NCI-H2196 treated with DMSO at 0.1 percent for 48 hours (cell line): ENCODE data around the gene VAX1.
"Not testable (repeated sequence)": the region's sequence is repeated elsewhere in the genome, so short reads cannot be mapped to it uniquely, and the experiment has no call there.

Experiments
- DNase-seq: peaks from one replicate; lab custom pipeline; 2025; ENCODE audit not compliant: unreplicated experiment; lab: John Stamatoyannopoulos, UW

VAX1 gene

GRCh38 chr10:117136391-117136975 lies 1.6 kb downstream of the VAX1 start:
- DNase-seq, result no peak

- DNase-seq, result no peak
These were observed 2.5 kb downstream of the VAX1 start for GRCh38 chr10:117135480-117136140.

GRCh38 chr10:117135026-117135372 lies 3.1 kb downstream of the VAX1 start:
- no peak for DNase-seq

DNA sequence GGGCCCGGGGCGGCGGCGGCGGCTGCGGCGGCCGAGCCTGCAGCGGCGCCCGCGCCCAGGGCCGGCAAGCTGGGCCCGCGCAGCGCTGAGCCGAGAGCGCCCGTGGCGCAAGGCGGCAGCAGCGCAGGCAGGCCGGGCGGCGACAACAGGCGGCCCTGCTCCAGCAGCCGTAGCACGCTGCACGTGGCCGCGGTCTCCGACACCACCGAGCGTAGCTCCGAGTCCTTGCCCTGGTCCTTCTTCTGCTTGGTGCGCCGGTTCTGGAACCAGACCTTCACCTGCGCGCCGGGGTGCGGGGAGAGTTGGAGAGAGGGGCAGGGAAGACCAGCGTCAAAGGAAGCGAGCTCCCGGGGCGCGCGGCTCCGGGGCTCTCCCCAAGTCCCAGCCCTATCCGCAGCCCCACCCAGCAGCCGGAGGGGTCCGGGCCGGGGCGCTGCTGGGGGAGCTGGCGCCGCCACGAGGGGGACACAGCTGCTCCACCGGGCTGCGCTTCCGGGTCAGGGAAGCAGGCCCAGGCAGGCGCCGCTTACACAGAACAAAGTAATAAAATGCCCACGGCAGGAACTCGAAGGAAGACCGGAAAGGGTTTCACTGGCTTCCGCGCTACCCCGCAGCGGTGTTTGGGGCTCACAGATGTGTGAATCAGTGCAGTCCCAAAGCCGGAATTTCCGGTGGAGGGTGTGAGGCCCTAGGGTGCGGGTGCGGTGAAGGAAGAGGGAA lies 3.6 kb downstream of the VAX1 start:
- DNase-seq, result no peak

DNA sequence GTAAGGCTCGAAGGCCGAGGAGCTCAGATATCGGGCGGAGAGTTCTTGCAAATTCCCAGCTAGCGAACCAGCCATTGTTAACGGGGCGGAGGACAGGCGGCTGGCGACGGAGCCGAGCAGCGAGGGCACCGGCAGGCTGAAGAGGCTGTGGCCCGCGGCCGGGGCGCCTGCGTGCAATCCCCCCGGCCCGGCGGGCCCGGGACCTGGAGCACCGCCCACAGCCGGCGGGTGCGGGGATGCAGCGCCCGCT lies 4.1 kb downstream of the VAX1 start:
- DNase-seq, result no peak

- DNase-seq, result no peak
These were observed 4.6 kb downstream of the VAX1 start for GRCh38 chr10:117133273-117134055.

GRCh38 chr10:117132751-117133231 lies 5.3 kb downstream of the VAX1 start:
- no peak for DNase-seq

GRCh38 chr10:117131376-117132327 lies 6.4 kb downstream of the VAX1 start:
- DNase-seq, result no peak

- no peak for DNase-seq
These were observed 7.2 kb downstream of the VAX1 start for GRCh38 chr10:117130862-117131375.

DNA sequence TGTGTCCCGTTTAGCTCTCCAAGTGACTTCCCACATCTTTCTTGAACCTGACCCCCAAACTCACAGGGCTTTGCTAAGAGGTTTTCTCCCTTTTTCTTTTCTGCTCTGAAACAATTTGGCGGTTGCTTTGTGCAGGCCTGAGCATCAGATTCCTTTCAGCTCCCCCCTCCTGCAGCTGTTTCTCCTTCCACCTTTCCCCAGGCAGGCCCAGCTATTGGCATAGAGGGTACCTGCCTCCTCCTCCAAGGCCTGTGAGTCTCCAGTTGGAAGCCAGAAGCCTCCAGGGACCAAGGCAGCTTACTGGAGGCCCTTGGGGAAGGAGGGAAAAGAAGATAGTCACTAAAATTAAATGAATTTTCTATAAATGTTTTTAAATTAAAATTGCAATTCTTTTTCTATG lies 7.7 kb downstream of the VAX1 start:
- DNase-seq, result no peak

GRCh38 chr10:117126645-117127044 lies 11.4 kb downstream of the VAX1 start:
- not testable (repeated sequence) for DNase-seq

GRCh38 chr10:117126034-117126433 lies 12.0 kb downstream of the VAX1 start:
- DNase-seq, result no peak

GRCh38 chr10:117112220-117112619 lies 25.9 kb downstream of the VAX1 start:
- DNase-seq, result no peak

DNA sequence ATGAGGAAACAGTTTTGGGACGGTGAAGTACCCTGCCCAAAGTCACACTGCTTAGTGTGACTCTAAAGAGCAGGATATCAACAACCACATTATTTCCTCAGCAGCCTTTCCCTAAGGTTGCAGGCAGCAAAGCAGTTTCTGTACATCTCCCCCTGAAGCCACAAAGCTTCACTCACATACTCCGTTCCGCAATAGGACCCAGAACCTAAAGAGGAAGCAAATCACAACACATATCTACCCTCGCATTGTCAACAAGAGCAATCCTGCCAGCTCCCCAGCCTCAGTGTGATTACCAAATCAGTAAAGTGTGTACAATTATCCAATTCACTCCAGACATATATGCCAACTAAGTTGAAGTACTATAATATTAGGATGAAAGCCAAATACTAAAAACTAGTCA lies 30.8 kb downstream of the VAX1 start:
- no peak for DNase-seq

GRCh38 chr10:117096599-117097201 lies 41.4 kb downstream of the VAX1 start:
- DNase-seq, result no peak

- no peak for DNase-seq
These were observed 43.2 kb downstream of the VAX1 start for GRCh38 chr10:117094856-117095255.

- no peak for DNase-seq
These were observed 45.7 kb downstream of the VAX1 start for GRCh38 chr10:117092386-117092785.

DNA sequence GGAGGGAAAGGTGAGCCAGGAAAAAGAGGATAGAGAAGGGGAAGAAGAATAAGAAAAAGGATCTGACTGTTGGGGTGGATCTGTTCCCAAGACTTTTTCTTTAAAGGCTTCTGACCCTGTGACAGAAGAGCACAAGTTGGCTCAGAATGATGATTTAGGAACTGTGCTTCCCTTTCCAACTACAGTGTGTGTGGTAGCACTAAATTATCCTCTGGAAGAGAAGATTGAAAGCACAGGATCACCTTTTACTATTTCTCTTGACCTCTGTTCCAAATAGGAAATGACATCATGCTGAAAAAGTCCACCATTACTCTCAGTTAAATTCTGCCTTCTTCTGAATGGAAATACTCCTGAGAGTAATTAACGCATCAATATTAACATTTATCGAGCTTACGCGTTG lies 47.2 kb downstream of the VAX1 start:
- no peak for DNase-seq

DNA sequence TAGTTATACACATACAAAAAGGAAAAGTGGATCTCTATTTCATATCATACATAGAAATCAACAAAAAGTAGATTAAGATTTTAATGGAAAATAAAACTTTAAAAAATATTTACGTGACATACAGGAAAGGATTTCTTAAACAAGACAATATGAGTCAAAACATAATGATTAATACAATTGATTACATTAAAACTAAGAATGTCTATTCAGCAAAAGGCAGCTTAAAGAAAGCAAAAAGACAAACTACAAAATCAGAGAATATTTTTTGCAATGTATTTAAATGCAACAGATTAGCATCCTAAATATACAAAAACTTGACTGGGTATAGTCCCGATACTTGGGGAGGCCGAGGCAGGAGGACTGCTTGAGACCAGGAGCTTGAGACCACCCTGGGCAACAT lies 50.5 kb downstream of the VAX1 start:
- DNase-seq, result no peak

DNA sequence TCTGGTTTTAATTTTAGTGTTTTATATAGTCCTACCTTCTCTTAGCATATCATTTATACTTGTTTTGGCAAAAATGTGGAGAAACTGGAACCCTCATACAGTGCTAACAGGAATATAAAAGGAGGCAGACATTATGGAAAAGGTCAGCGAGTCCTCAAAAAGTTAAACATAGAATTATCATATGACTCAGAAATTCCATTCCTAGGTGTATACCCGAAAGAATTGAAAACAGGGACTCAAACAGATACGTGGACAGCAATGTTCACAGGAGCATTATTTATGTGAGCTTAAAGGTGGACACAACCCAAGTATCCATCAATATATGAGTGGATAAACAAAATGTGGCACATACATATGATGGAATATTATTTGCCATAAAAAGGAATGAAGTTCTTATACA lies 51.5 kb downstream of the VAX1 start:
- DNase-seq, result no peak
